Epithelial cell of esophagus (primary cell): ENCODE results near the gene OPRL1.
"Not testable (repeated sequence)": the region's sequence is repeated elsewhere in the genome, so short reads cannot be mapped to it uniquely, and the experiment has no call there.

Source experiments
- DNase-seq: peaks from one replicate; pipeline ENCODE4 v3.0.0; 2010; ENCODE audit warnings: low read depth
- H3K4me3 ChIP-seq: 2 replicates; pipeline ENCODE4 v1.5.1; 2011; ENCODE audit warnings: mild to moderate bottlenecking, low read length, control low read depth
- TF ChIP-seq, protein P1 (sequence below): IDR thresholded peaks from 2 replicates; pipeline ENCODE4 v1.5.1; 2011; ENCODE audit warnings: low read depth, mild to moderate bottlenecking, low read length, control low read depth, inconsistent platforms; ENCODE audit not compliant: insufficient read depth; ENCODE audit errors: missing control alignments

Gene OPRL1

GRCh38 chr20:64082820-64083377 lies 3.0 kb downstream of the OPRL1 start:
- no peak overlapping the region for H3K4me3 ChIP-seq
- no peak for DNase-seq
- TF ChIP-seq, protein P1, sequence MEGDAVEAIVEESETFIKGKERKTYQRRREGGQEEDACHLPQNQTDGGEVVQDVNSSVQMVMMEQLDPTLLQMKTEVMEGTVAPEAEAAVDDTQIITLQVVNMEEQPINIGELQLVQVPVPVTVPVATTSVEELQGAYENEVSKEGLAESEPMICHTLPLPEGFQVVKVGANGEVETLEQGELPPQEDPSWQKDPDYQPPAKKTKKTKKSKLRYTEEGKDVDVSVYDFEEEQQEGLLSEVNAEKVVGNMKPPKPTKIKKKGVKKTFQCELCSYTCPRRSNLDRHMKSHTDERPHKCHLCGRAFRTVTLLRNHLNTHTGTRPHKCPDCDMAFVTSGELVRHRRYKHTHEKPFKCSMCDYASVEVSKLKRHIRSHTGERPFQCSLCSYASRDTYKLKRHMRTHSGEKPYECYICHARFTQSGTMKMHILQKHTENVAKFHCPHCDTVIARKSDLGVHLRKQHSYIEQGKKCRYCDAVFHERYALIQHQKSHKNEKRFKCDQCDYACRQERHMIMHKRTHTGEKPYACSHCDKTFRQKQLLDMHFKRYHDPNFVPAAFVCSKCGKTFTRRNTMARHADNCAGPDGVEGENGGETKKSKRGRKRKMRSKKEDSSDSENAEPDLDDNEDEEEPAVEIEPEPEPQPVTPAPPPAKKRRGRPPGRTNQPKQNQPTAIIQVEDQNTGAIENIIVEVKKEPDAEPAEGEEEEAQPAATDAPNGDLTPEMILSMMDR, result no peak

- peak; percentile 82 for DNase-seq
- peak overlapping the region; percentile 27 for H3K4me3 ChIP-seq
- TF ChIP-seq, protein P1, result peak; percentile 39
Measured at GRCh38 chr20:64083378-64083803, 3.5 kb downstream of the OPRL1 start.

DNA sequence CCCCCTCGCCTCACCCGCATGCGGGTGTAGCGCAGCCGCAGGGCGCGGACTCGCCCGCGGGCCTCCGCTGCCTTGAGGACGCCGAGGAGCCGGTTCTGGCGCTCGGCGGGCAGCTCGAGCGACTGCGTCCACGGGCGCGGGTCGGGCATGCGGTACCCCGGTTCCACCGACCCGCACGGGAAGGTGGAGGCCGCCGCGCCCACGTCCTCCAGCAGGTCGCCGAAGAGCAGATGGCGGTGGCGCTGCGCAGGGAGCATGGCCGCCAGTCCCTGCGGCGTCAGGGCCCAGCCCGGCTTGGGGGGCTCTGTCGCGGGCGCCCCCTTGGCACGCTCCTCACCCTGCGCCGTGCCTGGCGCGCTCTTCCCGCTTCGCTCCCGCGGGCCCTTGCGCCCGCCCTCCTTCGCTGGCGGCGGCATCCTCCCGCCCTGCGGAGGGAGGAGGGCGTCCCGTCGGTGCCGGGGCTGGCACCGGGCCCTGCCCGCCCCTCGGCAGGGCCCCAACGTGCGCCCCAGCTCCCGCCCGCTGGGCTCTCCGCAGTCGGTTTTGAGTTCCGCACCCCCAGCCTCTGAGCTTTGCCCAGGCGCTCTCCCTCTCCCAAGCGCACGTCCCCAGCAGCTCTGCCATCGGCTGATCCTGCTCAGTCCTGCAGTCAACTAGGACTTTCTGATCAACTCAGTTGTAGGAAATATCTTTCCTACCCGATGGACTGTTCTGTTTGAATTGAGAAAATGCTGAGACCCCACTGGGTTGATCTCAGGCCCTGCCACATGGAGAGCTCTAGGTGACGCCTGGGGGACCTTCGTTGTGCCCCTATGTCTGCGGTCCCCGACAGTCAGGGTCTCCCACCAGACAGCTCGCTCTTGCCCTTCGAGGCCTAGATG lies 4.2 kb downstream of the OPRL1 start, which contains the start of gene LKAAEAR1:
TSS of gene LKAAEAR1 (minus strand) at position 595 of the 881 bp plus-strand sequence. CDS start at position 416, 179 bp downstream.
- TF ChIP-seq, protein P1, result no peak
- peak within 1 kb of the TSS; percentile 27 for H3K4me3 ChIP-seq
- DNase-seq, result no peak

DNA sequence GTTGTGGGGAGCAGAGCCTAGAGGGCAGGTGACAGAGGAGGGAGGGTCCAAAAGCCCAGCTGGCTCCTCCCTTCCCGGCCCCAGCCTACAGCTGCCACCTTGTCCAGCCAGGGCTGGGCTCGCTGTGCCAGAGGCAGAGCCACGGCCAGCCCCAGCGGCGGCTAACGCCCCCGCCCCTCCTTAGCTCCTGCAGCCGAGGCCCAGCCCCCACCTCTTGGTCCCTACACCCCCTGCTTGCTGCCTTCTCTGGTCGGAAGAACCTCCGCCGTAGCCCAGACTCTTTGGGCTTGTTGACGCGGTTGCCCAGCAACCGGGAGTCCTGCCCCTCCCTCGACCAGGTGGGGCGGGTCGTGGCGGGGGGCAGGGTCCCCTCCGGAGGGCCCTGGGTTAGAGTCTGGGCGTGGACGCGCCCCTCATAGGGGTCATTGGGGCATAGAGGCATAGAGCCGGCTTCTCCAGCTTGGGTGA lies 4.8 kb downstream of the OPRL1 start:
- H3K4me3 ChIP-seq, result no peak overlapping the region
- TF ChIP-seq, protein P1, result no peak
- no peak for DNase-seq

GRCh38 chr20:64086801-64087200 lies 6.9 kb downstream of the OPRL1 start:
- no peak overlapping the region for H3K4me3 ChIP-seq
- TF ChIP-seq, protein P1, result no peak
- peak; percentile 68 for DNase-seq

- H3K4me3 ChIP-seq, DNase-seq: not testable (repeated sequence)
Measured at GRCh38 chr20:64087226-64087825, 7.4 kb downstream of the OPRL1 start.

DNA sequence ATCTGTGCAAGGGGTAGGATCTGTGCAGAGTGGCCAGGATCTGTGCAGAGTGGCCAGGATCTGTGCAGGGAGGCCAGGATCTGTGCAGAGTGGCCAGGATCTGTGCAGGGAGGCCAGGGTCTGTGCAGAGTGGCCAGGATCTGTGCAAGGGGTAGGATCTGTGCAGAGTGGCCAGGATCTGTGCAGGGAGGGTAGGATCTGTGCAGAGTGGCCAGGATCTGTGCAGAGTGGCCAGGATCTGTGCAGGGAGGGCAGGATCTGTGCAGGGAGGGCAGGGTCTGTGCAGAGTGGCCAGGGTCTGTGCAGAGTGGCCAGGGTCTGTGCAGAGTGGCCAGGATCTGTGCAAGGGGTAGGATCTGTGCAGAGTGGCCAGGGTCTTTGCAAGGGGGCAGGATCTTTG lies 8.7 kb downstream of the OPRL1 start:
- DNase-seq, H3K4me3 ChIP-seq: not testable (repeated sequence)
